LNCAP (cell line): ENCODE measurements around the gene PITX1.

Experiments used
- TF ChIP-seq, protein P1 (sequence below): fragments of 450-650 bp; IDR thresholded peaks from 2 replicates; pipeline ENCODE4 v1.5.1; 2017; ENCODE audit warnings: mild to moderate bottlenecking

The PITX1 gene

DNA sequence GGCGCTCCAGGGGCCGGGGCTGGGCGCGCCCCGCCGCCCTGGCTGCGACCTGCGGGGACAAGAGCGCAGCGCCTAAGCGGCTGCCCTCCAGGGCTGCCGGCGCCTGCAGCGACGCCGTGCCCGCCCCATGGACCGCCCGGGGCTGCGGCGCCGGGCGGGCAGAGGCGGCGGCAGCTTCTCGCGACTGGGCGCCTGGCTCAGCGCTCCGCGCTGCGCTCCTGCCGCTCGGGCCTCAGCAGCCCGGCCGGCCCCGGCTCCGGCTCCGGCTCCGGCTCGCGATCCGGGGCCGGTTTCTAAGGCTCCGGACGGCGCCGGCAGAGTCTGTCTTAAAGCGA lies at the start of gene PITX1:
PITX1 (minus strand) TSS at position 328 of the 335 bp plus-strand sequence. CDS start 347 bp downstream, outside the sequence.
- TF ChIP-seq, protein P1, sequence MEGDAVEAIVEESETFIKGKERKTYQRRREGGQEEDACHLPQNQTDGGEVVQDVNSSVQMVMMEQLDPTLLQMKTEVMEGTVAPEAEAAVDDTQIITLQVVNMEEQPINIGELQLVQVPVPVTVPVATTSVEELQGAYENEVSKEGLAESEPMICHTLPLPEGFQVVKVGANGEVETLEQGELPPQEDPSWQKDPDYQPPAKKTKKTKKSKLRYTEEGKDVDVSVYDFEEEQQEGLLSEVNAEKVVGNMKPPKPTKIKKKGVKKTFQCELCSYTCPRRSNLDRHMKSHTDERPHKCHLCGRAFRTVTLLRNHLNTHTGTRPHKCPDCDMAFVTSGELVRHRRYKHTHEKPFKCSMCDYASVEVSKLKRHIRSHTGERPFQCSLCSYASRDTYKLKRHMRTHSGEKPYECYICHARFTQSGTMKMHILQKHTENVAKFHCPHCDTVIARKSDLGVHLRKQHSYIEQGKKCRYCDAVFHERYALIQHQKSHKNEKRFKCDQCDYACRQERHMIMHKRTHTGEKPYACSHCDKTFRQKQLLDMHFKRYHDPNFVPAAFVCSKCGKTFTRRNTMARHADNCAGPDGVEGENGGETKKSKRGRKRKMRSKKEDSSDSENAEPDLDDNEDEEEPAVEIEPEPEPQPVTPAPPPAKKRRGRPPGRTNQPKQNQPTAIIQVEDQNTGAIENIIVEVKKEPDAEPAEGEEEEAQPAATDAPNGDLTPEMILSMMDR = no peak

DNA sequence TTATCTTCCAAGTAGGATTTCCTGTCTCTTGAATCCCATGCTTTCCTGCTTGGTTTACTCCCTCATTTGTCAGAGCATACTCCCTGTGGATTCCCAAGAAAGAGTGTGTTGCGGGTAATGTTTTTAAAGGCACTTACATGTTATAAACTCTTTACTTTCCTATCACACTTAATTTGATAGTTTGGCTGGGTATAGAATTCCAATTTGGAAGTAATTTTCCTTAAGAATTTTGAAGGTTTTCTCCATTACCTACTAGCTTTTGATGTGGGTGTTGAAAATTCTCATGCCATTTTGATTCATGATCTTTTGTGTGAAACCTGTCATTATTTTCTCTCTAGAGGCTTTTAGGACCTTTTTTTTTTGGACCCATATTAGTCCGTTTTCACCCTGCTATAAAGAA lies 47.2 kb upstream of the PITX1 start:
- TF ChIP-seq, protein P1 = no peak

DNA sequence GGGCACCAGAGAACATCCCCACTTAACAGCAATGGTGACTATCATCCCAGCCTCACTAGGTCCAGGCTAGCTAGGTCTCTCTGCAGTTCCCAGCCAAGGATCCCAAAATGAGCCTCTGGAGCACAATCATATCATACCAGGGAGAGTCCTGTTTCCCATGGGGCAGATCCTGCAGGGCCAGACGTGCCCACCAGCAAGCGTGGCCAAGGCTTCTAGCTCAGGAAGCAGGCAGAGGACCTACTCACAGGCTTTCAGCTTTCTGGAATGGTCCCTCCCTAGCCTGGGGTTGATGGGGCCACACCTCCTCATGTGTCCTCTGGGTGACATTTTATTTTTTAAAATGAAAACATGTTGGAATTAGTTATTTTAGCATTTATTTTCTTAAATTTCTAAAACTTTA lies 45.7 kb upstream of the PITX1 start:
- TF ChIP-seq, protein P1 = no peak

DNA sequence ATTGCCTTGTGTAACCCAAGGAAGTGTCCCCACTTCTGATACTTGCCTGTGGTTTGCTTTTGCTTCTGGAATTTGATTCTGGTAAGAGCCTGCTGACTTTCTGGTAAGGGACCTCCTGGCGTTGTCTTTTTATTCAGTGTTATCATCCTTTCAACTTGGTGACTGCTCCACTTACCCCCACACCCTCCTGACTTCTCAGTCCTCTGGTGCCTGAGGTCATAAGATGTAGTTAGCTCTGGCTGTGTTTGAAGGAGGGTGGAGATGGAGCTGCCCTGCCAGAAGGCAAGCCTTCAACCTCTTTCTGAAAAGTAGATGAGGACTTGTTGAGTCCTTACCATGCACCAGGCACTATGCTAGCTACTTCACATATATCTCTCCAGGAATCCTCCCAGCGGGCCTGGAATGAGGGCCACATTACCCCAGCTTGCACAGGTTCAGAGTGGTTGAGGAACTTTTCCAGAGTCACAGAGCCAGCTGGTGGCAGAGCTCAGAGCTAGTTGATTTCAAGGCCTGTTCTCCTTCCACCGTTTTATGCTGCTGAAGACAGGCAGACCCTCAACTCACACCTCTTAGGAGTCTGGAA lies 45.2 kb upstream of the PITX1 start:
- TF ChIP-seq, protein P1 = no peak

DNA sequence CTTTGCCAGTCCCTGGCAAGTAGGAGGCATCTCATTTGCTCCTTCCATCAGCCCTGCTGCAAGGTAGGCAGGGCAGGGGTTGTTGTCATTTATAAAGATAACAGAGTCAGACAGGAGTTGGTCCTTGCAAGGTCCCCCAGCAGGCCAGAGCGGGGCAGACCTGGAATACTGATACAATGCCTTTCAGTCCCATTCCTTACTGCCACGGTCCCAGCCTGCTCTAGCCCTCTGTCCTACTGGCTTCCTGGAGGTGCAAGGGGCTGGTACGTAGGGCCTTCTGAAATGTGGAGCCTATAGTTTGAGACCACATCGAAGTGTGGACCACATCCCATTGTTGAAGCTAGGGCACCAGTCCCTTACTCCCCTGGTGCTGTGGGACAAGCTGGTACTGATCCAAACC lies 42.8 kb upstream of the PITX1 start:
- TF ChIP-seq, protein P1 = no peak

DNA sequence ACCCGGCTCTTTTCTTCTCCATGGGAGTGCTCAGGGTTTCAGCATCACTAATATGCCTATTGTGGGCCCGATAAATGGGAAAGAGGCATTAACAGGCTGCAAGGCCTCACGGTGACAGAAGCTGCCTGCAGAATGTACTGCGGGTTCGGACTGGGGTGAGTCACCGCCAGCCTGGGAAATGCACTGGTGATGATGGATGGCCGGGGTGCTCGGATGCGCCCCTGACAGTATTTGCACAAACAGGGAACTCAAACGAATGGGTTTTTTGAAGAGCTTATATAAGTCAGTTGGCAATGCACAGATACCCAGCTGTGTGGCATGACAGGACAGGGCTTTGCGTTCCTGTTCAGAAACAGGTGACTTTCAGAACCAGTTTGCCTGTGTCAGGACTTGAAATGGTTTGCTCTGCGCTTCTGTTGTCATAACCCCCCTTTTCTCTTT lies 42.0 kb upstream of the PITX1 start:
- TF ChIP-seq, protein P1 = no peak

DNA sequence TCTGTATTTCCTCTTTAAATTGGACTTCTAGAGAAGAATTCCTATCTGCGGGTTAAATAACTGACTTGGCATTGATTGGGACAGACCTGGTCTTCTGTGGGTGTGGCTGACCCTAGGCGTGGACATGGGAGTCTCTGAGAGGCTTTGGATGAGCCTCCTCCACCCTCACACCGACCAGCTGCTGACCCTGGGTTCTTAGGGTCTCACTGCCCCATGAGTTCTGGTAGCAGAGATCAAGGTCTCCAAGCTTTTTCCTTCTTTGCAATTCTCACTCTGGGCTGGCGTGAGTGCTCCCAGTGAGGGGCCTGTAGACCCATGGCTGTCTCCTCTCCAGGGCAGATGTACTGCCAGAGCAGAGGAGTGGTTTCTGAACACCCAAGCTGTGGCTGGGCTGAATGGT lies 41.6 kb upstream of the PITX1 start:
- TF ChIP-seq, protein P1 = no peak

DNA sequence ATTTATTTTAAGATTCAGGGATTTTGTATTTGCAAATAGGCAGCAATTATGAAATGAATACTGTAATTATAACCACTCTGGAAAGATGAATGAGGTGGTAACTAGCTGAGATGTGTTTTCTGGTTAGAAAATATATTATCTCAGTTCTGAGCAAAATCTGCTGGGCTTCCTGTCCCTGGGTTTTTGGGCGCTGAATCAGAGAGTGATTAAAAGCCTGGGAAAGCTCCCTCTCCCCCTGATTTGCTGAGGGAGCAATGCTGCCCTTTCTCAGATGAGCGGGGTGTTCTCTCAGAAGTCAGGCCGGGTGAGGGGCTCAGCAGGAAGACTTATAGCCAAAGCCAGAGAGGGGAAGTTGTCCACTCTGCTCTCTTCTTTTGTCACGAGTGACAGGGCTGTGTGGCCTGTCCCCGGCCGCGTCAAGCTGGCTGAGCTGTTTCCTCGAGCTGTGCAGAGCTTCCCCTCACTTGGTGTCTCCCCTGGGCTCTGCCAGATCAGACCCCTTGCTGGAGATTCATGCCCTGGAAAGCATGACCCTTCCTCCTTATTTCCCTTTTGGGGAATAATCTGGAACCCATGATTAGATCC lies 39.8 kb upstream of the PITX1 start:
- TF ChIP-seq, protein P1 = no peak
